Measurements from ENCODE around the gene VSIG1. TPM values are rescaled to one million over a fixed set of nuclear protein-coding genes. Genes with fewer than 3 reads are reported as not detected.

VSIG1 gene
- total and polyA plus RNA-seq, 2 experiments from 2014 or later: 1.2 to 1.7 TPM

DNA sequence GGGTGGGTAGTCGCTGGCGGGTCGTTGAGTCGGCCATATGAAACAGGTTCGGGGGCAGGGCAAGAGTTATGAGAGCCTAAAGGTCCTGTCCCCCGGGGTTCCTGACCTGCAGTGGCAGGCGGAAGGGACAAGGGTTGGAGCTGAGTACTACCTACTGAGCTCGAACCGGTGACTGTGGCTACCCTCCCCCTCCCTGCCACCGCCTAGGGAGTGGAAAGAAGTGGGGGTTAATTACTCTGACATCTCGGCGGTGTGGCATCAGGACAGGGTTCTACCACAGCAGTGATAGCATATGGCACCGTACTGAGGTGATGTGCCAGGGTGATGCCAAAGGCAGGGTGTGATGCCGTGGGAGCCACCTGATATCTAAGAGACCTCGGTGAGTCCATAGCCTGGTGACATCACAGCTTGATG is 47.0 kb downstream of the VSIG1 start:
- peaks cover 4% of the 10 kb centered on the region; the same call in 2 of the 3 replicates for H3K36me3 Mint-ChIP-seq (ENCODE audit: low read depth)
- no peaks in the 10 kb centered on the region for H3K27me3 Mint-ChIP-seq (ENCODE audit: insufficient read depth, low read depth, poor library complexity)
- no peak overlapping the region for H3K27ac ChIP-seq (ENCODE audit: low read depth)

DNA sequence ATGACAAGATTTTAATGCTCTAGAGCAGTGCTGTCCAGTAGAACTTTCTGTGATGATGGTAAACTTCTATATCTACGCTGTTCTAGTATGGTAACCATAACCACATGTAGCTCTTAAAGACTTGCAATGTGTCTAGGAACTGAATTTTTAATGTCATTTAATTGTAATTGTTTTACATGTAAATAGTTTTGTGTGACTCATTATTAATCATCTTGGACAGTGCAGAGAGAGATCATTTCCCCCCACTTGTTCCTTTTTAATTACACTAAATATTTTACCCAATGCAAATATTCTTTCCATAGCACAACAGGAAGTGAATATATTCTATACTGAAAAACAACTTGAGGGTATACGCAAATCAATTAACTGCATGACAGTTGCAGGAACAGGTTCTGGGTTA is 52.5 kb downstream of the VSIG1 start:
- no peaks in the 10 kb centered on the region for H3F3A ChIP-seq (replicated peaks; ENCODE audit: low read depth)
- no peak for ATAC-seq
- no peak overlapping the region for H3K4me3 Mint-ChIP-seq
- H3K27me3 Mint-ChIP-seq (ENCODE audit: insufficient read depth, low read depth, poor library complexity): no peaks in the 10 kb centered on the region
- H3K4me2 ChIP-seq: no peak overlapping the region
- no peak overlapping the region for H3K27ac Mint-ChIP-seq
- no peaks in the 10 kb centered on the region for H3K79me2 ChIP-seq (replicated peaks; ENCODE audit: insufficient read depth)
- no peak overlapping the region for H3K27ac ChIP-seq (ENCODE audit: low read depth)
- no peak overlapping the region for H2AFZ ChIP-seq
- DNase-seq (ENCODE audit: low spot score): no peak
- H4K20me1 ChIP-seq (replicated peaks; ENCODE audit: insufficient read depth): no peaks in the 10 kb centered on the region
- H3K4me1 Mint-ChIP-seq: no peaks in the 10 kb centered on the region
- no peaks in the 10 kb centered on the region for H3K36me3 Mint-ChIP-seq (ENCODE audit: low read depth)
- H3K9me3 Mint-ChIP-seq: no peaks in the 10 kb centered on the region
- H3K4me1 ChIP-seq (ENCODE audit: insufficient read depth): no peaks in the 10 kb centered on the region
- H3K36me3 ChIP-seq (ENCODE audit: insufficient read depth): no peaks in the 10 kb centered on the region
- TF ChIP-seq EZH2phosphoT487 (IDR thresholded peaks at IDR 0.05; ENCODE audit: unreplicated experiment) (no peak), STAT1 (IDR thresholded peaks at IDR 0.05; ENCODE audit: unreplicated experiment) (no peak), EZH2 (IDR thresholded peaks at IDR 0.05; ENCODE audit: low read depth, unreplicated experiment) (no peak), ZNF331 (CRISPR knock-in tag; IDR thresholded peaks at IDR 0.05; ENCODE audit: low read depth) (no peak), NANOG (IDR thresholded peaks at IDR 0.05; ENCODE audit: borderline replicate concordance) (no peak)
- TF ChIP-seq, protein P1, sequence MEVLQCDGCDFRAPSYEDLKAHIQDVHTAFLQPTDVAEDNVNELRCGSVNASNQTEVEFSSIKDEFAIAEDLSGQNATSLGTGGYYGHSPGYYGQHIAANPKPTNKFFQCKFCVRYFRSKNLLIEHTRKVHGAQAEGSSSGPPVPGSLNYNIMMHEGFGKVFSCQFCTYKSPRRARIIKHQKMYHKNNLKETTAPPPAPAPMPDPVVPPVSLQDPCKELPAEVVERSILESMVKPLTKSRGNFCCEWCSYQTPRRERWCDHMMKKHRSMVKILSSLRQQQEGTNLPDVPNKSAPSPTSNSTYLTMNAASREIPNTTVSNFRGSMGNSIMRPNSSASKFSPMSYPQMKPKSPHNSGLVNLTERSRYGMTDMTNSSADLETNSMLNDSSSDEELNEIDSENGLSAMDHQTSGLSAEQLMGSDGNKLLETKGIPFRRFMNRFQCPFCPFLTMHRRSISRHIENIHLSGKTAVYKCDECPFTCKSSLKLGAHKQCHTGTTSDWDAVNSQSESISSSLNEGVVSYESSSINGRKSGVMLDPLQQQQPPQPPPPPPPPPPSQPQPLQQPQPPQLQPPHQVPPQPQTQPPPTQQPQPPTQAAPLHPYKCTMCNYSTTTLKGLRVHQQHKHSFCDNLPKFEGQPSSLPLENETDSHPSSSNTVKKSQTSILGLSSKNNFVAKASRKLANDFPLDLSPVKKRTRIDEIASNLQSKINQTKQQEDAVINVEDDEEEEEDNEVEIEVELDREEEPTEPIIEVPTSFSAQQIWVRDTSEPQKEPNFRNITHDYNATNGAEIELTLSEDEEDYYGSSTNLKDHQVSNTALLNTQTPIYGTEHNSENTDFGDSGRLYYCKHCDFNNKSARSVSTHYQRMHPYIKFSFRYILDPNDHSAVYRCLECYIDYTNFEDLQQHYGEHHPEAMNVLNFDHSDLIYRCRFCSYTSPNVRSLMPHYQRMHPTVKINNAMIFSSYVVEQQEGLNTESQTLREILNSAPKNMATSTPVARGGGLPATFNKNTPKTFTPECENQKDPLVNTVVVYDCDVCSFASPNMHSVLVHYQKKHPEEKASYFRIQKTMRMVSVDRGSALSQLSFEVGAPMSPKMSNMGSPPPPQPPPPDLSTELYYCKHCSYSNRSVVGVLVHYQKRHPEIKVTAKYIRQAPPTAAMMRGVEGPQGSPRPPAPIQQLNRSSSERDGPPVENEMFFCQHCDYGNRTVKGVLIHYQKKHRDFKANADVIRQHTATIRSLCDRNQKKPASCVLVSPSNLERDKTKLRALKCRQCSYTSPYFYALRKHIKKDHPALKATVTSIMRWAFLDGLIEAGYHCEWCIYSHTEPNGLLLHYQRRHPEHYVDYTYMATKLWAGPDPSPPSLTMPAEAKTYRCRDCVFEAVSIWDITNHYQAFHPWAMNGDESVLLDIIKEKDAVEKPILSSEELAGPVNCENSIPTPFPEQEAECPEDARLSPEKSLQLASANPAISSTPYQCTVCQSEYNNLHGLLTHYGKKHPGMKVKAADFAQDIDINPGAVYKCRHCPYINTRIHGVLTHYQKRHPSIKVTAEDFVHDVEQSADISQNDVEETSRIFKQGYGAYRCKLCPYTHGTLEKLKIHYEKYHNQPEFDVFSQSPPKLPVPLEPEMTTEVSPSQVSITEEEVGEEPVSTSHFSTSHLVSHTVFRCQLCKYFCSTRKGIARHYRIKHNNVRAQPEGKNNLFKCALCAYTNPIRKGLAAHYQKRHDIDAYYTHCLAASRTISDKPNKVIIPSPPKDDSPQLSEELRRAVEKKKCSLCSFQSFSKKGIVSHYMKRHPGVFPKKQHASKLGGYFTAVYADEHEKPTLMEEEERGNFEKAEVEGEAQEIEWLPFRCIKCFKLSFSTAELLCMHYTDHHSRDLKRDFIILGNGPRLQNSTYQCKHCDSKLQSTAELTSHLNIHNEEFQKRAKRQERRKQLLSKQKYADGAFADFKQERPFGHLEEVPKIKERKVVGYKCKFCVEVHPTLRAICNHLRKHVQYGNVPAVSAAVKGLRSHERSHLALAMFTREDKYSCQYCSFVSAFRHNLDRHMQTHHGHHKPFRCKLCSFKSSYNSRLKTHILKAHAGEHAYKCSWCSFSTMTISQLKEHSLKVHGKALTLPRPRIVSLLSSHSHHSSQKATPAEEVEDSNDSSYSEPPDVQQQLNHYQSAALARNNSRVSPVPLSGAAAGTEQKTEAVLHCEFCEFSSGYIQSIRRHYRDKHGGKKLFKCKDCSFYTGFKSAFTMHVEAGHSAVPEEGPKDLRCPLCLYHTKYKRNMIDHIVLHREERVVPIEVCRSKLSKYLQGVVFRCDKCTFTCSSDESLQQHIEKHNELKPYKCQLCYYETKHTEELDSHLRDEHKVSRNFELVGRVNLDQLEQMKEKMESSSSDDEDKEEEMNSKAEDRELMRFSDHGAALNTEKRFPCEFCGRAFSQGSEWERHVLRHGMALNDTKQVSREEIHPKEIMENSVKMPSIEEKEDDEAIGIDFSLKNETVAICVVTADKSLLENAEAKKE (CRISPR knock-in tag; IDR thresholded peaks at IDR 0.05): no peak
- TF ChIP-seq, protein P2, sequence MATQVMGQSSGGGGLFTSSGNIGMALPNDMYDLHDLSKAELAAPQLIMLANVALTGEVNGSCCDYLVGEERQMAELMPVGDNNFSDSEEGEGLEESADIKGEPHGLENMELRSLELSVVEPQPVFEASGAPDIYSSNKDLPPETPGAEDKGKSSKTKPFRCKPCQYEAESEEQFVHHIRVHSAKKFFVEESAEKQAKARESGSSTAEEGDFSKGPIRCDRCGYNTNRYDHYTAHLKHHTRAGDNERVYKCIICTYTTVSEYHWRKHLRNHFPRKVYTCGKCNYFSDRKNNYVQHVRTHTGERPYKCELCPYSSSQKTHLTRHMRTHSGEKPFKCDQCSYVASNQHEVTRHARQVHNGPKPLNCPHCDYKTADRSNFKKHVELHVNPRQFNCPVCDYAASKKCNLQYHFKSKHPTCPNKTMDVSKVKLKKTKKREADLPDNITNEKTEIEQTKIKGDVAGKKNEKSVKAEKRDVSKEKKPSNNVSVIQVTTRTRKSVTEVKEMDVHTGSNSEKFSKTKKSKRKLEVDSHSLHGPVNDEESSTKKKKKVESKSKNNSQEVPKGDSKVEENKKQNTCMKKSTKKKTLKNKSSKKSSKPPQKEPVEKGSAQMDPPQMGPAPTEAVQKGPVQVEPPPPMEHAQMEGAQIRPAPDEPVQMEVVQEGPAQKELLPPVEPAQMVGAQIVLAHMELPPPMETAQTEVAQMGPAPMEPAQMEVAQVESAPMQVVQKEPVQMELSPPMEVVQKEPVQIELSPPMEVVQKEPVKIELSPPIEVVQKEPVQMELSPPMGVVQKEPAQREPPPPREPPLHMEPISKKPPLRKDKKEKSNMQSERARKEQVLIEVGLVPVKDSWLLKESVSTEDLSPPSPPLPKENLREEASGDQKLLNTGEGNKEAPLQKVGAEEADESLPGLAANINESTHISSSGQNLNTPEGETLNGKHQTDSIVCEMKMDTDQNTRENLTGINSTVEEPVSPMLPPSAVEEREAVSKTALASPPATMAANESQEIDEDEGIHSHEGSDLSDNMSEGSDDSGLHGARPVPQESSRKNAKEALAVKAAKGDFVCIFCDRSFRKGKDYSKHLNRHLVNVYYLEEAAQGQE (IDR thresholded peaks at IDR 0.05; ENCODE audit: unreplicated experiment): no peak
- no peak overlapping the region for H3K4me3 ChIP-seq
- H3K9me2 ChIP-seq (ENCODE audit: insufficient read depth): no peaks in the 10 kb centered on the region
- H3K27me3 ChIP-seq (ENCODE audit: insufficient read depth): no peaks in the 10 kb centered on the region

More for the DNA sequence above, 47.0 kb downstream of the VSIG1 start:
- Histone ChIP-seq H3K4me1 (ENCODE audit: insufficient read depth) (no peaks in the 10 kb centered on the region; the same call in 1 of the 2 replicates), H3K9me2 (ENCODE audit: insufficient read depth) (no peaks in the 10 kb centered on the region), H3K79me2 (replicated peaks; ENCODE audit: insufficient read depth) (peaks cover 24% of the 10 kb centered on the region), H4K20me1 (replicated peaks; ENCODE audit: insufficient read depth) (no peaks in the 10 kb centered on the region), H3K36me3 (ENCODE audit: insufficient read depth) (no peaks in the 10 kb centered on the region), H3K4me3 (peak overlapping the region; percentile 78), H3K4me2 (peak overlapping the region; percentile 68), H3K27me3 (ENCODE audit: insufficient read depth) (no peaks in the 10 kb centered on the region), H2AFZ (peak overlapping the region; percentile 91), H3F3A (replicated peaks; ENCODE audit: low read depth) (no peaks in the 10 kb centered on the region)
- no peak overlapping the region for H3K27ac Mint-ChIP-seq
- no peak for DNase-seq (ENCODE audit: low spot score)
- ATAC-seq: peak; percentile 42
- TF ChIP-seq NANOG (IDR thresholded peaks at IDR 0.05; ENCODE audit: borderline replicate concordance) (no peak), ZNF331 (CRISPR knock-in tag; IDR thresholded peaks at IDR 0.05; ENCODE audit: low read depth) (no peak)
- H3K4me1 Mint-ChIP-seq: no peaks in the 10 kb centered on the region
- H3K9me3 Mint-ChIP-seq: no peaks in the 10 kb centered on the region
- no peak overlapping the region for H3K4me3 Mint-ChIP-seq
